ENCODE results near the gene EAF2.

EAF2 gene

DNA sequence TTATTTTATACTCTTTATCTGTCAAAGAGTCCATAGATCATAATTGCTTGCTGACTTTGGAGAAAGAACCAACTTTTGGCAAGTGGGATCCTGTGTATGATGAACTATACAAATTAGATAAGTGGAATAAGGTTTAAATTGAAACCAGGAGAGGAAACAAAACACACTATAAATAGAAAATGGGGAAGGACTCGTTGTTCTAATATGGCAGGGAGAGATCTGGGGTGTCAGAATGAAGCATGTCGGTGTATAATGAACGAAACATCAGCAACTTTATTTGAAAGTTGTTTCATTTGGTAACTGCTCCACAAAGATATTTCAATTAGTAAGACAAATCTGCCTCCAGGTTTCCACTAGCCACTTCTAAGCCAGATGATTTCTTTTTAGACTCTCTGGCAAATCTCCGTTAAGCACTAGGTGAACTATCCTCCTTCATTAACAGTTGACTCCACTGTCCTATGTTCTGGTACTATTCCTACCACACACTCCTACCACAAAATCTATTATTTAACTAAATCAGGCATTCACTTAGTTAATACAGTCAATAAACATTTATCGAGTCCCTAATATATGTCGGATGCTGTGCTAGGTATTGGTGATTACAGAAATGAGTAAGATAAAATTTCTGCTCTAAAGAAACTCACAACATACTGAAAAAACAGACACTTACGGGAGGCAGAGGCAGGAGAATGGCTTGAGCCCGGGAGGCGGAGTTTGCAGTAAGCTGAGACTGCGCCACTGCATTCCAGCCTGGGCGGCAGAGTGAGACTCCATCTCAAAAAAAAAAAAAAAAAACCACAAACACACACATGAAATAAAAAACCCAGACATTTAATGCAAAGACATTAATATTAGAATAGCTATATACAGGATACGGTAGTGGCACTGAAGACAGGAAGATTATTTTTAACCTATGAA lies 79.3 kb downstream of the EAF2 start:
- Histone ChIP-seq H3K27me3 (peaks cover 12% of the 10 kb centered on the region), H3K4me3 (ENCODE audit: low read depth, low read length) (no peak overlapping the region), H3K4me1 (no peaks in the 10 kb centered on the region), H3K9me3 (no peaks in the 10 kb centered on the region), H3K36me3 (no peaks in the 10 kb centered on the region)
- DNase-seq = no peak
- TF ChIP-seq, protein P1, sequence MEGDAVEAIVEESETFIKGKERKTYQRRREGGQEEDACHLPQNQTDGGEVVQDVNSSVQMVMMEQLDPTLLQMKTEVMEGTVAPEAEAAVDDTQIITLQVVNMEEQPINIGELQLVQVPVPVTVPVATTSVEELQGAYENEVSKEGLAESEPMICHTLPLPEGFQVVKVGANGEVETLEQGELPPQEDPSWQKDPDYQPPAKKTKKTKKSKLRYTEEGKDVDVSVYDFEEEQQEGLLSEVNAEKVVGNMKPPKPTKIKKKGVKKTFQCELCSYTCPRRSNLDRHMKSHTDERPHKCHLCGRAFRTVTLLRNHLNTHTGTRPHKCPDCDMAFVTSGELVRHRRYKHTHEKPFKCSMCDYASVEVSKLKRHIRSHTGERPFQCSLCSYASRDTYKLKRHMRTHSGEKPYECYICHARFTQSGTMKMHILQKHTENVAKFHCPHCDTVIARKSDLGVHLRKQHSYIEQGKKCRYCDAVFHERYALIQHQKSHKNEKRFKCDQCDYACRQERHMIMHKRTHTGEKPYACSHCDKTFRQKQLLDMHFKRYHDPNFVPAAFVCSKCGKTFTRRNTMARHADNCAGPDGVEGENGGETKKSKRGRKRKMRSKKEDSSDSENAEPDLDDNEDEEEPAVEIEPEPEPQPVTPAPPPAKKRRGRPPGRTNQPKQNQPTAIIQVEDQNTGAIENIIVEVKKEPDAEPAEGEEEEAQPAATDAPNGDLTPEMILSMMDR (IDR thresholded peaks at IDR 0.05; ENCODE audit: low read depth, low read length) = no peak

DNA sequence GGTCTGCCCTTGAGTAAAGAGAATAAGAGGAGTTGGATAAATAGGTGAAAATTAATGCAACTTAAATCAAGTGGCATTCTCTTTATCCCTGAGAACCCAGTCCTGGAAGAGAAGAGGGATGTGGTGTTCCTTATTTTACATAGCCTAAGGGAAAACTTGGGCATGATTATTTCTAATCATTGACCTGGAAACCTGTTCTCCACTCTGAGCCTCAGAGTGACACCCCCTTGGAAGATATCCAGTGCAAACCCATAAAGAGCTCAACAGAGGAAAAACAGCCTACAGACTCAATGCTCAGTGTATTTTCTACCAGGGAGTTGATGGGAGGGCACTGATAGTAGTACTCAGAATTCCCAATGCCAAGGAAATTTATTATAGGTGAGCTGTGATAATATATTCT lies 81.2 kb downstream of the EAF2 start:
- Histone ChIP-seq H3K4me3 (ENCODE audit: low read depth, low read length) (no peak overlapping the region), H3K9me3 (no peaks in the 10 kb centered on the region), H3K36me3 (no peaks in the 10 kb centered on the region), H3K4me1 (no peaks in the 10 kb centered on the region), H3K27me3 (peaks cover 13% of the 10 kb centered on the region)
- DNase-seq = no peak
- TF ChIP-seq, protein P1 (IDR thresholded peaks at IDR 0.05; ENCODE audit: low read depth, low read length) = no peak

DNA sequence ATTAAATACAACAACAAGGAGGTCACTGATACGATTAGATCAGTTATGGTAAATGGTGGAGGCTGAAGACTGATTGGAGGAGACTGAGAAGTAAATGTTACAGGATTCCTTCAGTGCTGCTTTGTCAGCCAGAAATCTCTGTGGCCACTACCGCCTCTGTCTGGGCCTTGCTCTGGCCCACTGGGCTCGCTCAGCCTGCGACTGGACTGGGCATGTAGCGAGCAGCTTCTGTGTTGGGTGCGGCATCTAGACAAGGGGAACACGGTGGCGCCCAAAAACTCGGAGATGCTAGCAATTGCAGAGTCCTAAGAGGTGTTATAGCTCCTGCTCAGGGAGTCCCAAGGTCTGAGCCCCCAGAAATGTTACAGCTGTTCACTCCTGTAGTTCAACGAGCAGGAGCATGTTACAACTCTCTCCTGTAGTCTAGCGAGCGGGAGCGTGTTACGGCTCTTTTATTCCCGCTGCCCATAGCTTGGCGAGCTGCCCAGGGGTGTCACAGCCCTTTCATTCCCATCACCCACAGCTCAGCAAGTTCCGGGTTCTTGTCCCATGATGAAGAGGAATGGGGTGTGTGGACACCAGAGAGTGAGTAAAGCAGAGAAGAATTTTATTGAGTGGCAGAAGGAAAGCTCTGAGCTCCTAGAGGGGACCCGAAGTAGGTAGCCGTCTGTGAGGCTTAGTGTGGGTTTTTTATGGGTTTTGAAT lies 83.9 kb downstream of the EAF2 start:
- DNase-seq = no peak
- TF ChIP-seq, protein P1 (IDR thresholded peaks at IDR 0.05; ENCODE audit: low read depth, low read length) = no peak
- Histone ChIP-seq H3K4me1 (no peaks in the 10 kb centered on the region), H3K27me3 (peaks cover 13% of the 10 kb centered on the region), H3K36me3 (no peaks in the 10 kb centered on the region), H3K9me3 (no peaks in the 10 kb centered on the region), H3K4me3 (ENCODE audit: low read depth, low read length) (no peak overlapping the region)

DNA sequence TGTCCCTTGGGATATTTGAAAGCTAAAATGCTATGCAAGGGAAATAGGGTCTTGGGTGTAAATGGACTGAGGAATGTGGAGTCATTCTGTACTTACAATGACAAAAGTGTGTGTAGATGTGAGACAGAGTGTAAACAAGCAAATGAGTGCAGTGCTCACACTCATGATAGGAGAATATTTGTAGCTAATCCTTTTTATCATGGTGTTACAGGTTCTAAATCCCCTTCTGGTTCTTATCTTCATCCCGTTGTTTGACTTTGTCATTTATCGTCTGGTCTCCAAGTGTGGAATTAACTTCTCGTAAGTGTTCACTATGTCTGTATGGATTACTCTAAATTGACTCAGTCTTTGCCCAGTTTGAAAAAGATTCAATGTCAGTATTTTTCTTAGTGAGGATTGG lies 89.7 kb downstream of the EAF2 start:
- DNase-seq = no peak
- H3K9me3 ChIP-seq = no peaks in the 10 kb centered on the region
- no peak overlapping the region for H3K4me3 ChIP-seq (ENCODE audit: low read depth, low read length)
- no peaks in the 10 kb centered on the region for H3K4me1 ChIP-seq
- TF ChIP-seq, protein P1 (IDR thresholded peaks at IDR 0.05; ENCODE audit: low read depth, low read length) = no peak
- no peaks in the 10 kb centered on the region for H3K36me3 ChIP-seq
- H3K27me3 ChIP-seq = peaks cover 5% of the 10 kb centered on the region

DNA sequence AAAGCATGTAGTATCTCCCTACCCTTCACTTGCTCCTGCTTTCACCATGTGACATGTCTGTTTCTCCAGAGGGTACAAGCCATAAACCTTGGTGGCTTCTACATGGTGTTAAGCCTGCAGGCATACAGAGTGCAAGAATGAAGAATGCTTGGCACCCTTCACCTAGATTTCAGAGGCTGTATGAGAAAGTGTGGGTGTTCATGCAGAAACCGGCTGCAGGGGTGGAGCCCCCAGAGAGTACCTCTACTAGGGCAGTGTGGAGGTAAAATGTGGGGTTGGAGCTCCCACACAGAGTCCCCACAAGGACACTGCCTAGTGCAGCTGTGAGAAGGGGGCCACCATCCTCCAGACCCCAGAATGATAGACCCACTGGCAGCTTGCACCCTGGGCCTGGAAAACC lies 91.4 kb downstream of the EAF2 start:
- Histone ChIP-seq H3K4me1 (no peaks in the 10 kb centered on the region), H3K27me3 (peaks cover 5% of the 10 kb centered on the region; the same call in 1 of the 2 replicates), H3K9me3 (no peaks in the 10 kb centered on the region), H3K4me3 (ENCODE audit: low read depth, low read length) (no peak overlapping the region), H3K36me3 (no peaks in the 10 kb centered on the region)
- no peak for DNase-seq
- TF ChIP-seq, protein P1 (IDR thresholded peaks at IDR 0.05; ENCODE audit: low read depth, low read length) = no peak

Measured in BE2C (cell line).